ENCODE measurements around the gene TTC16.

The TTC16 gene

GRCh38 chr9:127721391-127721821 is 5.5 kb downstream of the TTC16 start:
- DNase-seq (ENCODE audit: low read depth): no peak

- no peak for DNase-seq (ENCODE audit: low read depth)
Observed at GRCh38 chr9:127722055-127722745, 6.3 kb downstream of the TTC16 start.

GRCh38 chr9:127723013-127723412 is 7.1 kb downstream of the TTC16 start:
- no peak for DNase-seq (ENCODE audit: low read depth)

- no peak for DNase-seq (ENCODE audit: low read depth)
Observed at GRCh38 chr9:127723444-127723843, 7.6 kb downstream of the TTC16 start.

- DNase-seq (ENCODE audit: low read depth): no peak
Observed at GRCh38 chr9:127724012-127724411, 8.1 kb downstream of the TTC16 start.

GRCh38 chr9:127726871-127727270 is 11.0 kb downstream of the TTC16 start:
- DNase-seq (ENCODE audit: low read depth): no peak

GRCh38 chr9:127728808-127729207 is 12.9 kb downstream of the TTC16 start:
- no peak for DNase-seq (ENCODE audit: low read depth)

- DNase-seq (ENCODE audit: low read depth): no peak
Observed at GRCh38 chr9:127729522-127730256, 13.8 kb downstream of the TTC16 start.

GRCh38 chr9:127730262-127730661 is 14.4 kb downstream of the TTC16 start:
- DNase-seq (ENCODE audit: low read depth): no peak

- DNase-seq (ENCODE audit: low read depth): no peak
Observed at GRCh38 chr9:127730799-127731410, 15.0 kb downstream of the TTC16 start.

- DNase-seq (ENCODE audit: low read depth): no peak
Observed at GRCh38 chr9:127731938-127732337, 16.1 kb downstream of the TTC16 start.

GRCh38 chr9:127732444-127732843 is 16.6 kb downstream of the TTC16 start:
- no peak for DNase-seq (ENCODE audit: low read depth)

GRCh38 chr9:127733614-127734013 is 17.7 kb downstream of the TTC16 start:
- no peak for DNase-seq (ENCODE audit: low read depth)

- no peak for DNase-seq (ENCODE audit: low read depth)
Observed at GRCh38 chr9:127734247-127734746, 18.4 kb downstream of the TTC16 start.

- peak; percentile 99 for DNase-seq (ENCODE audit: low read depth)
Observed at GRCh38 chr9:127734747-127735529, 19.1 kb downstream of the TTC16 start, which contains the start of gene TOR2A. TOR2A (minus strand) TSS chr9:127735294; CDS start chr9:127735270, 24 bp downstream.

GRCh38 chr9:127735530-127736185 is 19.8 kb downstream of the TTC16 start:
- no peak for DNase-seq (ENCODE audit: low read depth)

GRCh38 chr9:127738666-127739065 is 22.8 kb downstream of the TTC16 start:
- no peak for DNase-seq (ENCODE audit: low read depth)

GRCh38 chr9:127739614-127740330 is 23.9 kb downstream of the TTC16 start:
- DNase-seq (ENCODE audit: low read depth): no peak

GRCh38 chr9:127741831-127742434 is 26.1 kb downstream of the TTC16 start:
- DNase-seq (ENCODE audit: low read depth): no peak

GRCh38 chr9:127742435-127743088 is 26.7 kb downstream of the TTC16 start:
- no peak for DNase-seq (ENCODE audit: low read depth)

All from T follicular helper cell (primary cell).